Aortic smooth muscle cell (primary cell): ENCODE results near the gene INSM2. TPM values are rescaled to one million over a fixed set of nuclear protein-coding genes. Genes with fewer than 3 reads are reported as not detected.

Experiments
- total RNA-seq: library from RNA; depleted of rRNA; stranded (reverse); fragments of >200 nt; gene quantifications from 2 replicates; pipeline ENCODE4 v1.2.3, GENCODE V29; 2014

Gene INSM2
- total RNA-seq: not detected in 2 replicates

DNA sequence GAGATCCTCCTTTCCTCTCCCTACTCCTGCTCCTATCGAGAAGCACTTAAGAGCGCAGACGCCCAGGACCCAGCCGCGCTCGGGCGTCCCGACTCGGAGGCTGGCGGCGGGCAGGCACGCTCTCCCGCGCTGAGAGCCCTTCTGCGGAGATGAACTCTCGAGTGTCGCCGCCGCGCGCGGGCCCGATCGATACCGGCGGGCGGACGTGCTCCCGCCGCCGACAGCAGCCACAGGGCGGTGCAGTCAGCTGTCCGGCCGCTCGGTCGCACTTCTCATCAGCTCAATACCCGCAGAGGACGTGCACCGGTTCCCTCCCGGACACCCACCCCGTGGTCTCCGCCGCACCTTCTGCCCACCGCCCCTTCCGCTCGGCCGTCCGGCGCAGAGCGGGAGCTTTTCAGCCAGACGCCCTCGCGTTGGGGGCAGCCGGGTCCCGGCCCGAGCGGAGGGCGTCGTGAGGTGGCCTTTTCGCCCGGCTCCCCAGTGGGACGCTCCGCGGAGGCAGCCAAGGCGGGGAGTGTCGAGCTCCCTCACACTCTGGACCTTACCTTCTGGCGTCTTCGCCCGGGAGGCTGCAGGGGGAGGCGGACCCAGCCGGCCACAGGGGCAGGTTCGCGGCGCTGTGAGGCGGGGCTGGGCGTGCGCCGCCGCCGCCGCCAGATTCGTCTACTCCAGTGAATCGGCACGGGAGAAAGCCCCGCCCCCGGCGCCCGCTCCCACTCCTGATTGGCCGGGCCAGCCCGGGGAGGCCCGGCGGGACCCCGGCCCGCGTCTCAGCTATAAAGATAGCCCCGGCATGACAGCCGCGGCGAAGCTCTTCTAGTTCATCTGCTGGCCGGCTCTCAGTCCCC lies at the start of gene INSM2:
TSS of gene INSM2 (plus strand) at position 808 of the 851 bp plus-strand sequence. CDS start 89 bp downstream, outside the sequence.

Other genes with a start within 250 kb of the INSM2 start
- gene PSMA6, start 241.8 kb upstream of the INSM2 start, total RNA-seq: 197 and 287 TPM in 2 replicates
- gene NFKBIA, start 129.4 kb upstream of the INSM2 start, total RNA-seq: 50.4 and 54.4 TPM in 2 replicates